Measurements from ENCODE around the gene DCAF4.

- TF ChIP-seq CTCF (IDR thresholded peaks at IDR 0.05): no peak
- no peak for TF ChIP-seq POLR2A (IDR thresholded peaks at IDR 0.05)
Observed at GRCh38 chr14:72961579-72962335, 35.5 kb downstream of the DCAF4 start.
